NK-92 treated with Interleukin-12 subunit alpha and Interleukin-12 subunit beta, amount 100 ng/mL, for 24 hours (cell line): ENCODE results near the gene SEC61A1.

Source experiments
- DNase-seq: peaks from one replicate; lab custom pipeline; 2025; lab: John Stamatoyannopoulos, UW

SEC61A1 gene

GRCh38 chr3:128078322-128078721 is 26.1 kb downstream of the SEC61A1 start:
- no peak for DNase-seq

DNA sequence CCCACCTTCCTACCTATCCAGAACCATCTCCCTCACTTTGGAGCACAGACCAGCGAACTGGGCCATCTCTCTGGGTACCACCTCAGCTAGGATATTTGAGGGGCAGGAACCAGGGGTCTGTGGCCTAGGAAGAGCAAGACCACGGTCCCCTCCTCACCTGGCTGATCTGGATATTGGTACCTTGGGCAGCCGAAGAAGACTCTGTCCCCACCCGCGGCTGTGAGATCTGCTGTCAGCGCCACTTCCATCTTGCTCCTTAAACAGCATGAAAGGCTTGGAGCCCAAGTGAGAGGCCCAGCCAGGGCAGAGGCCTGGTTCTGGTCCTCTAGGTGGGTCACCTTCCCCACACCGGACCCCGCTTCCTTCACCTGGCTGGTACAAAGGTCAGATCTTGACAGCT is 26.6 kb downstream of the SEC61A1 start:
- no peak for DNase-seq

GRCh38 chr3:128079823-128080222 is 27.6 kb downstream of the SEC61A1 start:
- no peak for DNase-seq

GRCh38 chr3:128080323-128081080 is 28.3 kb downstream of the SEC61A1 start:
- DNase-seq, result no peak

- DNase-seq, result no peak
Observed at GRCh38 chr3:128081226-128081625, 29.0 kb downstream of the SEC61A1 start.

- no peak for DNase-seq
Observed at GRCh38 chr3:128081846-128082245, 29.6 kb downstream of the SEC61A1 start.

- no peak for DNase-seq
Observed at GRCh38 chr3:128082546-128082945, 30.3 kb downstream of the SEC61A1 start.

DNA sequence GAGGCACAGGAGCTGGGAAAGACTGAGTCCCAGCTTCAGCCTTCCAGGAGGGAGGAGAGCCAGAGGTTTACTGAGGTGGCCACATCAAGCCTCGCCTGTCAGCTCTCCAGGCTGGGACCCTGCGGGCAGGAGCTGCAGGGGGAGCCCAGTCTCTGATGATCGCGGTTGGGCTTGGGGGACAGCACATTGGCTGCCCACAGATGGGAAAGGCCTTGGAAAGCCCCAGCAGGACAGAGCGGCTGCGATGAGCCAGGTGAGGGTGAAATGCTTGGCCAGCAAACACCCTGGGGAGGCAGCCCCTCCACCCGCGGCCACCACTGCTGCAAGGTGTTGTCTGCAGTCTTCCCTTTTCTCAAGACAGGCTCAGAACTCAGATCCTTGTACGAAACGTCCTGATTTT is 31.2 kb downstream of the SEC61A1 start:
- no peak for DNase-seq

- no peak for DNase-seq
Observed at GRCh38 chr3:128083980-128084674, 31.9 kb downstream of the SEC61A1 start.

DNA sequence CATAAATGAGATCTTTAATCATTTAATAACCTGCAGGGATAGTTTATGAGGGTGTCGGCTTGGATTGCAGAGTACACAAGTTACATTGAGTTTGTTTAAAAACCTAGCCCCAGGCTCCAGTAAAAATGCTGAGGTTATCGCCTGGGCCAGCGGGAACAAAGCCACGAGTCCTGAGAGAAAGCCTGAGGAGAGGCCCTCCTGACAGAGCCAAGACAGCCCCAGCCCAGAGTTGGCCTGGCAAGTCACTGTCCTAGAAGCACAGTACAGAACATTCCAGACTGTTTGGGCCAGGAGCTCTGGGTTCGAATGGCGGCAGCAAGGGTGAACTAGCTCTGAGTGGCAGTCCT is 32.4 kb downstream of the SEC61A1 start:
- no peak for DNase-seq

DNA sequence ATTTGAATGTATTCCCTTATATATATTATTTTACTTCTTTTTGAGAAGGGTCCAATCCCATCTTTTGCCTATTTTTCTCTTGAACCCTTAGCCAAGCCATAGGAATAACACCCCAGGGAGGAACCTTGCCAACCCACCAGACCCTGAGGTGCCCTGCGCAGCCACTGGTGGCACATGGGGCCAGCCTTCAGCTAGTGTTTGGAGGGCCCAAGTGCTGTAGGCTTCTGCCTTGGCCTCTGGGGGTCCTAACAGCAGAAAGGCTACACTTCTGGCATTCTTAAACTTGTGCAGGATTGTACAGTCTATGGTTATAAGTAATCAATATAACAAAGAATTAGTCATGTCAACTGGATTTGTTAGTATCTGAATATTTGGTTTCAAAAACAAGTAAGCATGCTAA is 36.9 kb downstream of the SEC61A1 start:
- DNase-seq, result no peak

- DNase-seq, result no peak
Observed at GRCh38 chr3:128091586-128091985, 39.3 kb downstream of the SEC61A1 start.

DNA sequence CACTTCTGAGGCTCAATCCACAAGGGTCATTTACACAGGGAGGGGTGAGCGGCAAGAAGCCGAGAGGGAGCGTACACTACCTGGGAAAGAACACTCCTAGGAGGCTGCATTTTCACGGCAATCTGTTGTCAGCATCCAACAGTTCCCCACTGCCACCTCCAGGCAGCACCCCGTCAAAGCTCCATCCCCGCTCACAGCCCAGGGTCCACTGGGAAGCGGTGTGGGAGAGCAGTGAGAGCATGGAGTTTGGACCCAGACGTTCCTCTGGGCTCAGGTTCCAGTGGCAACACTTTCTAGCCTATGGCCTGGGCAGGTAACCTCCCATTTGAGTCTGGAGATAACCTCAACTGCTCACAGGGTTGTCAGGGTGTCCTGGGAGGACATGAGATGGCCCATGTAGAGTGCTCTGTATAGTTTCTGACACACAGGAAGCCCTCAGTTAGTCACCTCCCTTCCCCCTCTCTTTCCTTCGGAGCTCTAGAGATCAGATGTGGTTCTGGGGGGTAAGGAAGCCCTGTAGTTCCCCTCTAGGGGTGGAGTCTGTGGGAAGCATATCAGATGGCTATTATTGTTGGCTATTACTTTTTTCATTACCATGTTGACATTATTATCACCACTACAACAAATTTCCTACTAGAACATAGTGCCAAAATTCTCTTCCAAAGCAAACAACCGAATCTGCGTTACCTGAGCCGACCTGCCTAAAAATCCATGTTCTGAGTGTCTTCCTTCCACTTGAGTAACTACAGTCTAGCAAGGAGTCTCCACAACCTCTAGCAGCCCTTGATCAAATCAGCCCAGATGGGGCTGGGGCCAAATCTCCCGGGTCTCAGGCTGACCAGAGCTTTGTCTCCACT is 42.3 kb downstream of the SEC61A1 start:
- no peak for DNase-seq

DNA sequence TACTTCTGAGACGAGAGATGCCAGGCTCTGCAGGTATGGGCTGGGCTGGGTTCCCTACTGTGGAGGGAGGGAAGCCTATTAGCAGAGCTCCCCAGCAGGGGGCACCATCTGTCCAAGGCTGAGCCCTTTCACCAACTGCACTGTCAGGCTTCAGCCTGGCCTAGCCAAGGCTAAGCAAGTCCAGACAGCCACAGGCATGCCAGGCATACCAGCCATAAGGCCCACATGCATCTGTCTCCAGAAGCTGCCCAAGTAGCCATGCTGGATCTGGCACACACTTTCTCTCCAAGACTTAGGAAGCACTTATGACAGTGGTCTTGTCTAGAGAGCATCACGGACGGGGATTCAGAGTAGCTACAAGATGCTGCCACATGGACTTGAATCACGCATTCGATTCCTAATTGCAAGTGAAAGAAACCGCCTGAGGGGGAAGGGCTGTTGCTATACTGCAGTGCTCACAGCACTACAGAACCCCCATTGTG is 43.0 kb downstream of the SEC61A1 start:
- peak; percentile 25 for DNase-seq

DNA sequence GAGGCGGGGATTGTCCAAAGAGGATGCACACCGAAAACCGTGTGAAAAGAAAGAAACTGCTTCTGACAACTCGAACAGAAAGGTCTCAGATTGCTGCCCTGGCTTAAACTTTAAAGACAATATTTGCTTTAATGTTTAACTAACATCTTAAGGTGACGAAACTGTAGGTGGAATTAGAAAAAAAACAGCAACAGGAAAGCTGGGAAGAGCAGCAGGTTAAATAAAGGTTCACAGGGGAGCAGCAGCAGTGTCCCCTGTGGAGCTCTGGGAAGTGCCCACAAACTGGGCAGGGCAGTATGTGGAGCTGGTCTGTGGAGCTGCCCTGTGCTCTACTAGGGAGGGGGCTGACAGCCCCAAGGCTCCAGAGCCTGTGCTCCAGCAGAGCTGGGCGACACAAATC is 46.0 kb downstream of the SEC61A1 start:
- DNase-seq, result no peak

DNA sequence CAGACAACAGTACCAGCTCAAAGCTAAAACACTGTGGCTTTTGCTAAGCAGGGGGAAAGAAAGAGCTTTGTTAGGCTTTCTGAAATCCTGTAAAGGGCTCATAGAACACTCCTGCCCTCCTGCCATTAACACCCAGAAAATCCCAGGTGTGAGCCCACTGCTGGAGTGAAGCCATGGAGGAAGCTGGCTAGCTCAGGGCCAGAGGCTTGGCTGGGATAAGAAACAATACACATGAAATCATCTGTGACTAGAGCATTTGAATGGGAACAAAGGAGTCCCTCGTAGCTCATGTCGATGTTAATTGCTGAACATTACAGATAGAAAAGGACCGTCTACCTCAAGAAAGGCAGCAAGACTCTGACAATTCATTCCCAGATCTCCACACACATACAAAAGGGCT is 47.9 kb downstream of the SEC61A1 start:
- no peak for DNase-seq

DNA sequence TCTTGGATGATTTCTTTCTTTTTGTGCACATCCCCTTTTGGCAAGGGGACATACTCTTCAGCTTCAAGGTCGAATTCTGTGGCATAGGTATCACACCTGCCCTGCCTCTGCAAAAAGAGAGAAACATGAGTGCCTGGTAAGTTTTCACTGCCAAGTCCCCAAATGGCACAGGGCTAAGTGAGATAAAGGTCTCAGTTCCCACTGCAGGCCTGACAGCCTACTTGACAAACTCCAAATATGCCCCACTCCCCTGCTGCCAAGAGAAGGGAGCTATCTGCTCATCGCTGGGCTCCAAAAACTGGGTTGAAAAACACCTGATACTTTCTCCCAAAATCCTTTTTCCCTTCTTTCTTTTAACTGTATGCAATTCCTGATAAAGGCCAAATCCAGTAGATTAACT is 48.4 kb downstream of the SEC61A1 start:
- no peak for DNase-seq

DNA sequence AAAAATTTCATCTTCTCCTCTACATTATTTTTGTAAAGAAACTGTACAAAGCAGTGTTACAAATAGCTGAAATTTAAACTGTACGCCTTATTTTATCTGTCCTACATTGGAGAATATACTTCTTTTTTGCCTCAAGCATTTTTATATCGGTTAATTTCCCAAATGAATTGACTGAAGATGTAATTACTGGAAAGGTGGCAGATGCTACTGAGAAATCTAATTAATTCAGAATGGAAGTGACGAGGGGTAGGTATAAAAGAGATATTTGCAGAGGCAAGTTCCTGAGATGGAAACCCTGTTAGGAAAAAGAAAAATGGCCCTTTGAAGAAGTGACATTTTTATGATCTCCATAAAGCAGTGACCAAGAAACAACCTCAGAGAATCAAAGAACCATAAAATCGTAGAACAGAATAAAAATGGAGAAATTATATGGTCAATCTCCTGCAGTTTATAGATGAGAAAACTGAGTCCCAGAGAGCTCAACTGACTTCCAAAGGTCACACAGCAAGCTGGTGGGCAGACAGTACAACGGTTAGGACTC is 51.0 kb downstream of the SEC61A1 start:
- DNase-seq, result no peak

GRCh38 chr3:128107834-128108233 is 55.6 kb downstream of the SEC61A1 start:
- DNase-seq, result no peak

- no peak for DNase-seq
Observed at GRCh38 chr3:128111147-128111546, 58.9 kb downstream of the SEC61A1 start.

DNA sequence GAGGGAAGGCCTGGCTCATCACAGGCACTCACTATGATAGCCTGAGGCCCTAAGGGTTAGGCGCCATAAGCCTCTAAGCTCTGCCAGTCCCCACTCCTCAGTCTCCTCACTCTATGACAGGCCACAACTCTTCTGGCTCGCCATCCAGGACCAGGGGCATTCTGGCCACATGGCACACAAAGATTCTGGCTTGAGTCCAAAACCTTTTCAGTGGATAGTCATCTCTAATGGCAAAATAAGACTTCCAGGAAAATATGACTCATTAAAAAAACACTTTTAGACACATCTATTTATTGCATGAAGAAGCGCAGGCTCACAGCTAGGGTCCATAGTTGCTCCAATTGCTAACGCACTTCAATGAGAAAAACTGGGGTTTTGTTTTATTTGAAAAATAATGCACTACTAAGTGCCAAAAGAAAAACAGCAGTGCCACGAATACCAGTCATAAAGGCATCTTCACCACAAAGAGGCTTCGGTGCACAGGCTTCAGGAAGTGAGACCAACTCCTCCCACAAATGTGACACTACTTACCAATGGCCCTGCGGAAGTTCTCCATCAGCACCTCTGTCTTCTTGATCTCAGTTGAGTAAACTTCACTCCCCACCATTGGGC is 60.2 kb downstream of the SEC61A1 start:
- DNase-seq, result no peak
